GM19025 (cell line): ENCODE measurements around the gene CYP46A1.

Source experiments
- ATAC-seq: cut with Tn5 transposase; IDR thresholded peaks from one replicate; pipeline ENCODE4 v1.9.1; 2021; ENCODE audit warnings: mild to moderate bottlenecking, low read depth, moderate library complexity; ENCODE audit not compliant: unreplicated experiment

CYP46A1 gene

GRCh38 chr14:99726538-99727095, 42.5 kb downstream of the CYP46A1 start:
- no peak for ATAC-seq

GRCh38 chr14:99727096-99727870, 43.2 kb downstream of the CYP46A1 start:
- no peak for ATAC-seq

- ATAC-seq, result no peak
Observed at GRCh38 chr14:99728231-99728920, 44.3 kb downstream of the CYP46A1 start.

- ATAC-seq, result no peak
Observed at GRCh38 chr14:99728981-99729451, 44.9 kb downstream of the CYP46A1 start.

- no peak for ATAC-seq
Observed at GRCh38 chr14:99729991-99730875, 46.1 kb downstream of the CYP46A1 start.

GRCh38 chr14:99730876-99731546, 46.9 kb downstream of the CYP46A1 start:
- no peak for ATAC-seq

- ATAC-seq, result no peak
Observed at GRCh38 chr14:99731547-99732435, 47.7 kb downstream of the CYP46A1 start.

- ATAC-seq, result no peak
Observed at GRCh38 chr14:99732436-99733210, 48.5 kb downstream of the CYP46A1 start.

GRCh38 chr14:99733211-99733539, 49.1 kb downstream of the CYP46A1 start:
- ATAC-seq, result no peak

GRCh38 chr14:99733540-99734405, 49.7 kb downstream of the CYP46A1 start:
- no peak for ATAC-seq

- ATAC-seq, result no peak
Observed at GRCh38 chr14:99734406-99735051, 50.4 kb downstream of the CYP46A1 start.

GRCh38 chr14:99735189-99736135, 51.4 kb downstream of the CYP46A1 start:
- no peak for ATAC-seq

GRCh38 chr14:99736603-99737371, 52.7 kb downstream of the CYP46A1 start:
- no peak for ATAC-seq

- ATAC-seq, result no peak
Observed at GRCh38 chr14:99737451-99737951, 53.4 kb downstream of the CYP46A1 start.
